Panc1 (cell line): ENCODE results near the gene GABRB1.

ENCODE experiments used
- POLR2AphosphoS5 ChIP-seq: IDR thresholded peaks from 2 replicates; pipeline ENCODE4 v1.6.1; 2012; ENCODE audit warnings: mild to moderate bottlenecking, low read depth, low read length, moderate library complexity
- TCF7L2 ChIP-seq: IDR thresholded peaks from 2 replicates; pipeline ENCODE4 v1.6.1; 2011; ENCODE audit warnings: mild to moderate bottlenecking, low read depth, low read length, inconsistent platforms
- TF ChIP-seq, protein P1 (sequence below): fragments of 450-650 bp; IDR thresholded peaks from 2 replicates; pipeline ENCODE4 v1.5.1; 2017; ENCODE audit warnings: mild to moderate bottlenecking
- TF ChIP-seq, protein P2 (sequence below), 2 experiments: IDR thresholded peaks; 2 replicates each; pipeline ENCODE4 v1.6.1; 2011 to 2012; ENCODE audit warnings: low read depth in 2 of 2, control low read depth in 1 of 2, low read length in 1 of 2, mild to moderate bottlenecking in 1 of 2, moderate library complexity in 1 of 2; ENCODE audit not compliant: insufficient read depth in 1 of 2

DNA sequence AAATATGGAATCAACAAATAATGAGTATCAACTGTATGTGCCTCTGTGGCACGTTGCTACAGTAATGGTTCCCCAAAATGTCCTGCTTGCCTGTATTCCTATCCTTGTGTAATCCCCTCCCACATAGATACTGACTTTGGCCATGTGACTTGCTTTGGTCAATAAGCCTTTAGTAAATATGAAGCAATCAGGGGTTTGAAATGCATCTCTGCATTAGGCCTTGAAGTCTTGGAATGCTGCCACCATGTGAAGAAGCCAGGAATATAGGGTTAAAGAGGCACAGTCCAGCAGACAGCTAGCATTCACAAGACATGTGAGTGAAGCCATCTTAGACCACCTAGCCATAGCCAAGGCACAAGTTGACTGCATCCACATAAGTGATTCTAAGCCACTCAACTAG is 190.9 kb downstream of the GABRB1 start:
- TF ChIP-seq, protein P1, sequence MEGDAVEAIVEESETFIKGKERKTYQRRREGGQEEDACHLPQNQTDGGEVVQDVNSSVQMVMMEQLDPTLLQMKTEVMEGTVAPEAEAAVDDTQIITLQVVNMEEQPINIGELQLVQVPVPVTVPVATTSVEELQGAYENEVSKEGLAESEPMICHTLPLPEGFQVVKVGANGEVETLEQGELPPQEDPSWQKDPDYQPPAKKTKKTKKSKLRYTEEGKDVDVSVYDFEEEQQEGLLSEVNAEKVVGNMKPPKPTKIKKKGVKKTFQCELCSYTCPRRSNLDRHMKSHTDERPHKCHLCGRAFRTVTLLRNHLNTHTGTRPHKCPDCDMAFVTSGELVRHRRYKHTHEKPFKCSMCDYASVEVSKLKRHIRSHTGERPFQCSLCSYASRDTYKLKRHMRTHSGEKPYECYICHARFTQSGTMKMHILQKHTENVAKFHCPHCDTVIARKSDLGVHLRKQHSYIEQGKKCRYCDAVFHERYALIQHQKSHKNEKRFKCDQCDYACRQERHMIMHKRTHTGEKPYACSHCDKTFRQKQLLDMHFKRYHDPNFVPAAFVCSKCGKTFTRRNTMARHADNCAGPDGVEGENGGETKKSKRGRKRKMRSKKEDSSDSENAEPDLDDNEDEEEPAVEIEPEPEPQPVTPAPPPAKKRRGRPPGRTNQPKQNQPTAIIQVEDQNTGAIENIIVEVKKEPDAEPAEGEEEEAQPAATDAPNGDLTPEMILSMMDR = no peak
- TF ChIP-seq TCF7L2 (no peak), POLR2AphosphoS5 (no peak)
- TF ChIP-seq, protein P2, sequence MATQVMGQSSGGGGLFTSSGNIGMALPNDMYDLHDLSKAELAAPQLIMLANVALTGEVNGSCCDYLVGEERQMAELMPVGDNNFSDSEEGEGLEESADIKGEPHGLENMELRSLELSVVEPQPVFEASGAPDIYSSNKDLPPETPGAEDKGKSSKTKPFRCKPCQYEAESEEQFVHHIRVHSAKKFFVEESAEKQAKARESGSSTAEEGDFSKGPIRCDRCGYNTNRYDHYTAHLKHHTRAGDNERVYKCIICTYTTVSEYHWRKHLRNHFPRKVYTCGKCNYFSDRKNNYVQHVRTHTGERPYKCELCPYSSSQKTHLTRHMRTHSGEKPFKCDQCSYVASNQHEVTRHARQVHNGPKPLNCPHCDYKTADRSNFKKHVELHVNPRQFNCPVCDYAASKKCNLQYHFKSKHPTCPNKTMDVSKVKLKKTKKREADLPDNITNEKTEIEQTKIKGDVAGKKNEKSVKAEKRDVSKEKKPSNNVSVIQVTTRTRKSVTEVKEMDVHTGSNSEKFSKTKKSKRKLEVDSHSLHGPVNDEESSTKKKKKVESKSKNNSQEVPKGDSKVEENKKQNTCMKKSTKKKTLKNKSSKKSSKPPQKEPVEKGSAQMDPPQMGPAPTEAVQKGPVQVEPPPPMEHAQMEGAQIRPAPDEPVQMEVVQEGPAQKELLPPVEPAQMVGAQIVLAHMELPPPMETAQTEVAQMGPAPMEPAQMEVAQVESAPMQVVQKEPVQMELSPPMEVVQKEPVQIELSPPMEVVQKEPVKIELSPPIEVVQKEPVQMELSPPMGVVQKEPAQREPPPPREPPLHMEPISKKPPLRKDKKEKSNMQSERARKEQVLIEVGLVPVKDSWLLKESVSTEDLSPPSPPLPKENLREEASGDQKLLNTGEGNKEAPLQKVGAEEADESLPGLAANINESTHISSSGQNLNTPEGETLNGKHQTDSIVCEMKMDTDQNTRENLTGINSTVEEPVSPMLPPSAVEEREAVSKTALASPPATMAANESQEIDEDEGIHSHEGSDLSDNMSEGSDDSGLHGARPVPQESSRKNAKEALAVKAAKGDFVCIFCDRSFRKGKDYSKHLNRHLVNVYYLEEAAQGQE (IDR thresholded peaks at IDR 0.05; ENCODE audit: insufficient read depth in 1 of 2, low read depth in 2 of 2, low read length in 1 of 2) = no peak
